ENCODE data around the gene HELQ. TPM values are rescaled to one million over a fixed set of nuclear protein-coding genes. Genes with fewer than 3 reads are reported as not detected.

The HELQ gene
- total RNA-seq, 2 donors from 2014 or later = 12.2 to 12.3 TPM

- H3K9me3 Mint-ChIP-seq = peaks cover 0 to 2% of the 10 kb centered on the region in 2 donors
- DNase-seq (ENCODE audit: low spot score in 2 of 2) (no peak), ATAC-seq (no peak)
- H3K27ac Mint-ChIP-seq = no peak overlapping the region
- H3K36me3 Mint-ChIP-seq = no peaks in the 10 kb centered on the region
These were observed 66.4 kb downstream of the HELQ start for GRCh38 chr4:83389037-83389720.

GRCh38 chr4:83388313-83388676, 67.3 kb downstream of the HELQ start:
- H3K36me3 Mint-ChIP-seq = no peaks in the 10 kb centered on the region
- ATAC-seq = peak; percentile 26 to 55
- DNase-seq (ENCODE audit: low spot score in 2 of 2) = no peak
- H3K9me3 Mint-ChIP-seq = peaks cover 0 to 6% of the 10 kb centered on the region in 2 donors
- peak overlapping the region in 1 of 2 donors; percentile 30 for H3K27ac Mint-ChIP-seq

GRCh38 chr4:83387476-83388312, 67.9 kb downstream of the HELQ start:
- H3K9me3 Mint-ChIP-seq = peaks cover 0 to 6% of the 10 kb centered on the region in 2 donors
- H3K27ac Mint-ChIP-seq = peak overlapping the region in 1 of 2 donors; percentile 30
- H3K36me3 Mint-ChIP-seq = no peaks in the 10 kb centered on the region
- DNase-seq (ENCODE audit: low spot score in 2 of 2) (no peak), ATAC-seq (no peak)

GRCh38 chr4:83387012-83387411, 68.6 kb downstream of the HELQ start:
- no peak for ATAC-seq
- no peak overlapping the region for H3K27ac Mint-ChIP-seq
- no peak for DNase-seq (ENCODE audit: low spot score in 2 of 2)
- no peaks in the 10 kb centered on the region for H3K36me3 Mint-ChIP-seq
- H3K9me3 Mint-ChIP-seq = peaks cover 0 to 6% of the 10 kb centered on the region in 2 donors

GRCh38 chr4:83382850-83383249, 72.8 kb downstream of the HELQ start:
- DNase-seq (ENCODE audit: low spot score in 2 of 2) = no peak
- Mint-ChIP-seq H3K9me3 (peaks cover 8 to 19% of the 10 kb centered on the region in 2 donors), H3K36me3 (peaks cover 13% of the 10 kb centered on the region in 2 donors), H3K27ac (no peak overlapping the region)
- ATAC-seq = no peak

GRCh38 chr4:83381173-83381572, 74.5 kb downstream of the HELQ start:
- DNase-seq (ENCODE audit: low spot score in 2 of 2) (no peak), ATAC-seq (no peak)
- peaks cover 25% of the 10 kb centered on the region in 2 donors for H3K36me3 Mint-ChIP-seq
- peaks cover 21 to 31% of the 10 kb centered on the region in 2 donors for H3K9me3 Mint-ChIP-seq
- H3K27ac Mint-ChIP-seq = no peak overlapping the region

- ATAC-seq = no peak
- Mint-ChIP-seq H3K9me3 (peaks cover 22 to 31% of the 10 kb centered on the region in 2 donors), H3K27ac (no peak overlapping the region), H3K36me3 (peaks cover 25 to 28% of the 10 kb centered on the region in 2 donors)
- DNase-seq (ENCODE audit: low spot score in 2 of 2) = no peak
These were observed 77.2 kb downstream of the HELQ start for GRCh38 chr4:83378419-83378818.

GRCh38 chr4:83372931-83373330, 82.7 kb downstream of the HELQ start:
- no peak for ATAC-seq
- Mint-ChIP-seq H3K9me3 (peaks cover 15 to 18% of the 10 kb centered on the region in 2 donors), H3K27ac (no peak overlapping the region), H3K36me3 (peaks cover 13 to 16% of the 10 kb centered on the region in 2 donors)
- DNase-seq (ENCODE audit: low spot score in 2 of 2) = no peak

GRCh38 chr4:83371936-83372335, 83.7 kb downstream of the HELQ start:
- ATAC-seq = no peak

GRCh38 chr4:83371235-83371634, 84.4 kb downstream of the HELQ start:
- peaks cover 0 to 3% of the 10 kb centered on the region in 2 donors for H3K36me3 Mint-ChIP-seq
- ATAC-seq (no peak), DNase-seq (ENCODE audit: low spot score in 2 of 2) (no peak)
- H3K27ac Mint-ChIP-seq = no peak overlapping the region
- peaks cover 2 to 6% of the 10 kb centered on the region in 2 donors for H3K9me3 Mint-ChIP-seq

More at GRCh38 chr4:83371936-83372335, 83.7 kb downstream of the HELQ start:
- DNase-seq (ENCODE audit: low spot score in 2 of 2) = no peak
- Mint-ChIP-seq H3K36me3 (peaks cover 3 to 7% of the 10 kb centered on the region in 2 donors), H3K9me3 (peaks cover 5 to 9% of the 10 kb centered on the region in 2 donors), H3K27ac (no peak overlapping the region)

GRCh38 chr4:83370640-83370906, 85.0 kb downstream of the HELQ start:
- peak in 1 of 2 donors; percentile 24 for ATAC-seq
- Mint-ChIP-seq H3K36me3 (no peaks in the 10 kb centered on the region), H3K9me3 (no peaks in the 10 kb centered on the region), H3K27ac (no peak overlapping the region)
- no peak for DNase-seq (ENCODE audit: low spot score in 2 of 2)

- ATAC-seq (no peak), DNase-seq (ENCODE audit: low spot score in 2 of 2) (no peak)
- no peaks in the 10 kb centered on the region for H3K9me3 Mint-ChIP-seq
- no peak overlapping the region for H3K27ac Mint-ChIP-seq
- no peaks in the 10 kb centered on the region for H3K36me3 Mint-ChIP-seq
These were observed 85.6 kb downstream of the HELQ start for GRCh38 chr4:83369831-83370639.

- no peaks in the 10 kb centered on the region for H3K36me3 Mint-ChIP-seq
- no peak overlapping the region for H3K27ac Mint-ChIP-seq
- no peak for DNase-seq (ENCODE audit: low spot score in 2 of 2)
- H3K9me3 Mint-ChIP-seq = no peaks in the 10 kb centered on the region
- no peak for ATAC-seq
These were observed 91.3 kb downstream of the HELQ start for GRCh38 chr4:83364312-83364711.

GRCh38 chr4:83362492-83363329, 92.9 kb downstream of the HELQ start:
- DNase-seq (ENCODE audit: low spot score in 2 of 2) (no peak), ATAC-seq (no peak)

GRCh38 chr4:83361416-83362103, 94.1 kb downstream of the HELQ start:
- Mint-ChIP-seq H3K9me3 (no peaks in the 10 kb centered on the region), H3K27ac (no peak overlapping the region), H3K36me3 (no peaks in the 10 kb centered on the region)
- ATAC-seq (no peak), DNase-seq (ENCODE audit: low spot score in 2 of 2) (no peak)

More at GRCh38 chr4:83362492-83363329, 92.9 kb downstream of the HELQ start:
- Mint-ChIP-seq H3K27ac (no peak overlapping the region), H3K9me3 (no peaks in the 10 kb centered on the region), H3K36me3 (no peaks in the 10 kb centered on the region)

GRCh38 chr4:83360018-83360417, 95.6 kb downstream of the HELQ start:
- no peak for ATAC-seq
- Mint-ChIP-seq H3K9me3 (peaks cover 0 to 5% of the 10 kb centered on the region in 2 donors), H3K36me3 (peaks cover 0 to 10% of the 10 kb centered on the region in 2 donors), H3K27ac (no peak overlapping the region)
- no peak for DNase-seq (ENCODE audit: low spot score in 2 of 2)

All from activated naive CD4-positive, alpha-beta T cell treated with anti-CD3 and anti-CD28 coated beads, Interleukin-2, amount 50 U/mL, for 72 hours (primary cell).